HUDEP-2 (cell line): ENCODE data around the gene PPP1R9B.

Experiments used
- DNase-seq, 76 experiments: peaks; one replicate each; lab custom pipeline; 2025; ENCODE audit not compliant: unreplicated experiment in 76 of 76; lab: John Stamatoyannopoulos, UW

PPP1R9B gene

GRCh38 chr17:50150354-50151040 is at the start of gene PPP1R9B:
TSS of gene PPP1R9B (minus strand) at chr17:50150677. CDS start at chr17:50150513, 164 bp downstream.
- DNase-seq, result peak in 2 of 76 experiments; percentile 49 to 51

DNA sequence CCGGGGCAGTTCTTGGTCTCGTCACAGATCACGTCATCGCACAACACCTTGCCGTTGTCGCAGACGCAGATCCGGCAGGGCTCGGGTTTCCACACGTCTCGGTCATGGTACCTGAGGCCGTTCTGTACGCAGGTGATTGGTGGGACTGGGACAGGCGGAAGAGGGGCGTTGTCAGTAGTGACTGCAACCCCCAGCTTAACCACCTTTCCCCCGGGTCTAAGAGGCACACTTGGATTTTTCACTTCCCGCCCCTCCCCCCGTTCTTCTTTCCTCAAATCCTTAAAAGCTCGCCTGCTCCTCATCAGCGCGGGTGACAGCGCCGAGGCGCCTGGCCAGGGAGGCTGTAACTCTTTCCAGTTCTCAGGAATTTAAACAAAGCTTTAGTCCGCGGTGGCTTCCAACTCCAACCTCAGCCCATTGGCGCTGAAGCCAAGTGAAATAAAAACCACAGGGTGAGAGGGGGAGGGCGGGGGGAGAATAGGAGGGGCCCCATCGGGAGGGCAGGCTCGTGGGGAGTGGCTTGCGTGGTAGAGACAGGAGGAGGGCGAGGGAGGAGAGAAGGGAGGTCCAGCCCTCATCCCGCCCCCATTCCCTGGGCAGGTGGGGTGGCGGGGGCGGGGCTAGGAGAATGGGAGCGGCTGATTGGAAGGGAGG is 49.5 kb upstream of the PPP1R9B start:
- DNase-seq, result peak in 52 of 76 experiments; percentile 4 to 79 (median 48)

- DNase-seq, result no peak
Observed at GRCh38 chr17:50199211-50199802, 48.8 kb upstream of the PPP1R9B start.

GRCh38 chr17:50198026-50198669 is 47.7 kb upstream of the PPP1R9B start:
- peak in 41 of 76 experiments; percentile 3 to 69 (median 30) for DNase-seq

GRCh38 chr17:50196826-50197225 is 46.3 kb upstream of the PPP1R9B start:
- DNase-seq, result no peak

- no peak for DNase-seq
Observed at GRCh38 chr17:50196036-50196435, 45.6 kb upstream of the PPP1R9B start.

DNA sequence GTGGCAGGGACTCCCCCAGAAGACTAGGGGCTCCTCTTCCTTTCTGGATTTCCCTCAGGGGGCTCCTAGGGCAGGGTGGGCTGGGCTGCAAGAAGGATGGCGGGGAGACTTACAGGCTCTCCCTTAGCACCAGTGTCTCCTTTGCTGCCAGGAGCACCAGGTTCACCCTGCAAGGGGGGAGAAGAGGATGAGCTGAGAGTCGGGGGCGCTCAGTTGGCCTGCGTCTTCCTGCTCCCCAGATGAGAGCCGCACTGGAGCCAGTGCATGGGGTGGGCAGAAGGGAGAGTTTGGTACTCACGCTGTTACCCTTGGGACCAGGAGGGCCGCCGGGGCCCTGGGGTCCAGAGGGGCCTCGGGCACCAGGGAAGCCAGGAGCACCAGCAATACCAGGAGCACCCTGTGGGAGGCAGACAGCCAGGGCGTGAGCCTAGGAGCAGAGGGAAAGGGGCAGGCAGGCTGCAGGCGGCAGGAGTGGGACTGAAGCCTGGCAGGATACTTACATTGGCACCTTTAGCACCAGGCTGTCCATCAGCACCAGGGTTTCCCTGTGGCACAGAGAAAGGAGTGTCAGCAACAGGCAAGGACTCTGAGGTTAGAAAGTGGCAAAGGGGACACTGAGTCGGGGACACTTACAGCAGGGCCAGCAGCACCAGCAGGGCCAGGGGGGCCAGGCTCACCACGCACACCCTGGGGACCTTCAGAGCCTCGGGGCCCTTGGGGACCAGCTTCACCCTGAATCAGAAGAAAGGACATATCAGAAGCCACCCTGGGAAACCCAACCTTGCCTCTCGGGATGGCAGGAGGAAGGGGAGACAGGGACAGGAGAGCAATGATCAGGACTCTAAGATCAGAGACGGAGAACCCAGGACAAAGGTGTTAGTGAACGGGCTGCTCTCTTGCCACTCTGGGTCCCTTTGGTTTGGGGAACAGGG is 44.7 kb upstream of the PPP1R9B start:
- no peak for DNase-seq

DNA sequence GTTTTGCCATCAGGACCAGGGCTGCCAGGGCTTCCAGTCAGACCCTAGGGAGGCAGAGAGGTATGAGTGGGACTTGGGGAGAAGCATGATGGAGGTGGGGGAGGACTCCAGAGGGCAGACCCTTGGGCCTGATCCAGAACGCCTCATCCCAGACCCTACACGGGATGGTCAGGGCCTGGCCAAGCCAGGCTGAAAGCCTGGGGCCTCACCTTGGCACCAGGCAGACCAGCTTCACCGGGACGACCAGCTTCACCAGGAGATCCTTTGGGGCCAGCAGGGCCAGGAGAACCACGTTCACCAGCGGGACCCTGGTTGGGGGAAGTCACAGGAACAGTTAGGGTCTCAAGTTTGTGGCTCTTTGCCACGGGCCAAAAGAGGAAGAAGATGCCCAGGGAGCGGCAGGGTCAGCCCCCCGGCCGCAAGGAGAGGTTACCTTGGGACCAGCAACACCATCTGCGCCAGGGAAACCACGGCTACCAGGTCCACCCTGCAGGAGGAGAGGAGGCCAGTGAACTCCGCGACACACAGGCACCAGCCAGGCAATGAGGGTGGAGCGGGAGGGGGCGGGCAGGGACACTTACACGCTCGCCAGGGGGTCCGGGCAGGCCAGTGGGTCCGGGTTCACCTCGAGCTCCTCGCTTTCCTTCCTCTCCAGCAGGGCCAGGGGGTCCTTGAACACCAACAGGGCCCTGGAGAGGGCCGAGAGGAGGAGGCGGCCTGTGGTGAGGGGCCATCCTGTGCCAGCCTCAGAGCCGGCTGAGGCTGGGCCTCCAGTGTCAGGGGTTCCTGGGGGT is 43.9 kb upstream of the PPP1R9B start:
- no peak for DNase-seq

DNA sequence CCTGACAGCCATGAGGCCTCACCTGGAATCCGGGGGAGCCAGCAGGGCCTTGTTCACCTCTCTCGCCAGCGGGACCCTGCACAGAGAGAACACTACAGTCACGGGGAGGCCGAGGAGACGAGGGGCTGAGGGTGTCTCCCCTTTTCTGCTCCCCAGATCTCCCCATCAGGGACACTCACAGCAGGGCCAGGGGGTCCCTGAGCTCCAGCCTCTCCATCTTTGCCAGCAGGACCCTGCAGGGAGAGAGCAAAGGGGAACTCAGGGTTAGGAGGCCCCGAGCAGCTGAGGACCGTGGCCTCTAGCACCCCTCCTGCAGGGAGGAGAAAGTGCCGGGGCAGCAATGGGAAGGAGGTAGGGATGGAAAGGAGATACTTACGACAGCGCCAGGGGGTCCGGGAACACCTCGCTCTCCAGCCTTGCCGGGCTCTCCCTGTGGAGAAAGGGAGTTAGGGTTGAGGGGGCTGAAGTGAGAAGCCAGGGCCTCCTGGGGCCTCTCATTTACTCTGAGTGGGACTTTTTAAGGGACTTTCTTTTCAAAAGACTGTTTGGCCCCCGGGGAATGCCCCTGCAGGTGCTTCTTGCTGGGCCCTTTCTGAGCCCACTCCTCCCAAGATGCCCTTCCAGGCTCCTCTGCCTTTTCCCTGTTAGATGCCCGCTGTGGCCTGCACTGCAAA is 42.3 kb upstream of the PPP1R9B start:
- DNase-seq, result no peak

GRCh38 chr17:50192144-50192617 is 41.7 kb upstream of the PPP1R9B start:
- DNase-seq, result no peak

GRCh38 chr17:50191359-50192143 is 41.1 kb upstream of the PPP1R9B start:
- DNase-seq, result no peak

DNA sequence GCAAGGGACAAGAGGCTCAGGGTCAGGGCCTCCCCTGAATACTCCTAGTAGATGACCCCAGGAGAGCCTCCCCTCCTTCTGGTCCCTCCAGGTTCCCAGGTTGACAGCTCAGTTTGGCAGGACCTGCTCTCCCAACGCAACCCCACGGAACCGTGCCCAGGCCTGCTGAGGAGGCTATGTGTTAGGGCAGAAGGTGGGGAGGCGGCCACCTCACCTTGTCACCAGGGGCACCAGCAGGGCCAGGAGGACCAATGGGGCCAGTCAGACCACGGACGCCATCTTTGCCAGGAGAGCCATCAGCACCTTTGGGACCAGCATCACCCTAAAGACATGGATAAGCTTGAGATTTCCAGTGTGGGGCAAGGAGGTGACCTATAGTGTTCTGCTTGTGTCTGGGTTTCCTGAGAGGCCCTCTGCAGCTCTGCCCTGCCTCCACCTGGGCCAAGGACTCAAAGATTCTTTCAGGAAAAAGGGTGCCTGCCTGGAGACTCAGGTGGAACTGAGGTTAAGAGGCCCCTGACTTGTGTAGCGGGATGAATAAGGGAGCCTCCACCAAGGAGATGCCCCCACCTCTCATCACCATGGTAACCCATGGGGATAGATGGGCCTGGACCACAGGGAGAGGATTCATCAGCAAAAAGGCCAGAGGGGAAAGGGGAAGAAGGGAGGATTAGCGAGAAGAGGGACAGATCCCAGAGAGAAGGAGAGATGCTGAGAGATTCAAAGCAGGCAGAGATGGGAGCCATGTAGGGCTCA is 40.3 kb upstream of the PPP1R9B start:
- DNase-seq, result no peak

GRCh38 chr17:50190293-50190602 is 39.8 kb upstream of the PPP1R9B start:
- DNase-seq, result no peak

DNA sequence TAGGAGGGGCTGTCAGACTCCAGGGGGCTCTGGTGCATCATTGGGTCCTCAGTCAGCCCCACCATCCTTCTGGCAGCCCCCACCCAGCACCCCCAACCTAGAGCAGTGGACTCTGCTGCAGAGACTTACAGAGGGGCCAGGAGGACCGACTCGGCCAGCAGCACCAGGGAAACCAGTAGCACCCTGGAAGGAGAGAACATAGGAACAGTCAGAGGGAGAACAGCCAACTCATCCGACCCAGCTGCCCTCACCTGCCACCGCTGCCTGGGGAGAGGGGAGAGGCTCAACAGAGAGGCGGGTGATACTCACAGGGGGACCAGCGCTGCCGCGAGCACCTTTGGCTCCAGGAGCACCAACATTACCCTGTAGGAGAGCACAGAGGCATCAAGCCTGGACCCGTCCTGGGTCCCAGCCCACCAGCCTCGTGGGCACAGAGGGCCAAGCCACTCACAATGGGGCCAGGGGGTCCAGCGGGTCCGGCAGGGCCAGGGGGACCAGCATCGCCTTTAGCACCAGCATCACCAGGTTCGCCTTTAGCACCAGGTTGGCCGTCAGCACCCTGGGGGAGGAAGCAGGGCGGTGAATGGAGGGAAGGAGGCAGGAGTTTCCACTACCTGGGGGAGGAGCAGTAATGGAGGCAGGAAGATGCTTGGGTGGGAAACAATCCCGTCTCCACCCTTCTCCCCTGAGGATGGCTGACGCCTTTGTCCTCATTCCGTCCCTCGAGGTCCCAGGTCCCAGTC is 39.2 kb upstream of the PPP1R9B start:
- DNase-seq, result no peak

DNA sequence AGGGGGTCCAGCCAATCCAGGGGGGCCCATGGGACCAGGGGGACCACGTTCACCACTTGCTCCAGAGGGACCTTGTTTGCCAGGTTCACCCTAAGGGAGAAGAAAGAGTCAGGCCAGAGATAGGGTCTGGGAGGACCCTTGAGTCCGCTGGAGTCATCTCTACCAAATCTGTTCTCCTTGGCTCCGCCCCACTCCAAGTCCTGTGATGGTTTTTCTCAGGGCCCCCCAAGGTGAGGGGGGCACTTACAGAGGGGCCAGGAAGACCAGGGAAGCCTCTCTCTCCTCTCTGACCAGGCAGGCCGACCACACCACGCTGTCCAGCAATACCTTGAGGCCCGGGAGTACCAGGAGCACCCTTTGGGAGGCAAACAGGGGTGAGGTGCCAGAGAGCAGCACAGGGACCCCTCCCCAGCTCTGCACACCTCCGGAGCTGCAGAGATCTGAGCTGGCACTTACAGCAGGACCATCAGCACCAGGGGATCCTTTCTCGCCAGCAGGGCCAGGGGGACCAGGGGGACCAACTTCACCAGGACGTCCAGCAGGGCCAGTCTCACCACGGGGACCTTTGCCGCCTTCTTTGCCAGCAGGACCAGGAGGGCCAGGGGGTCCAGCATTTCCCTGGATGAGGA is 38.6 kb upstream of the PPP1R9B start:
- DNase-seq, result no peak

- no peak for DNase-seq
Observed at GRCh38 chr17:50188531-50188920, 38.0 kb upstream of the PPP1R9B start.
